Measurements from ENCODE around the gene ABCF2.

Gene ABCF2

GRCh38 chr7:151191544-151191943 is 35.5 kb downstream of the ABCF2 start:
- DNase-seq, result no peak

DNA sequence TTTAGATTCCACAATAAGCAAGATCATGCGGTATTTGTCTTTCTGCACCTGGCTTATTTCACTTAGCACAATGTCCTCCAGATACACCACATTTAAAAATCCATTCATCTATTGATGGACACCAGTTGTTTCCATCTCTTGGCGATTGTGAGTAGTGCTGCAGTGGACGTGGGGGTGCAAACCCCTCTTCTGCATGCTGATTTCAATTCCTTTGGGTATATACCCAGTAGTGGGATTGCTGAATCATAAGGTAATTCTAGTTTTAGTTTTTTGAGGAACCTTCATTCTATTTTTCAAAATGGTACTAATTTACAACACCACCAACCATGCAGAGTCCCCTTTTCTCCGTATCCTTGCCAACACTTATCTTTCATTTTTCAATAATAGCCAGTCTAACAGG is 38.0 kb downstream of the ABCF2 start:
- no peak for DNase-seq

DNA sequence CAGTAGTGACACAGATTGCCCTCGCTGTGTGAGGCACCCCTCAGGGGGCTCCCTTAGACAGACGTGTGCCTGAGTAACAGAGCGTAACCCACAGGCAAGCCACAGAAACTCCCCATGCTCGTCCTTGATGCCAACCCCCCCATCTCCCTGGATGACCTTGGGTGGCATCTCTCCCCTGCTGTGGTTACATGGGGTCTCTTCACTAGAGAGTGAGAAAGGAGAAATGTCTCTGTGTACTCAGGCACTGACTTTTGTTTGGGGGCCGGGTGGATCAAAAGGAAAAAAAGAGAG is 38.8 kb downstream of the ABCF2 start:
- no peak for DNase-seq

DNA sequence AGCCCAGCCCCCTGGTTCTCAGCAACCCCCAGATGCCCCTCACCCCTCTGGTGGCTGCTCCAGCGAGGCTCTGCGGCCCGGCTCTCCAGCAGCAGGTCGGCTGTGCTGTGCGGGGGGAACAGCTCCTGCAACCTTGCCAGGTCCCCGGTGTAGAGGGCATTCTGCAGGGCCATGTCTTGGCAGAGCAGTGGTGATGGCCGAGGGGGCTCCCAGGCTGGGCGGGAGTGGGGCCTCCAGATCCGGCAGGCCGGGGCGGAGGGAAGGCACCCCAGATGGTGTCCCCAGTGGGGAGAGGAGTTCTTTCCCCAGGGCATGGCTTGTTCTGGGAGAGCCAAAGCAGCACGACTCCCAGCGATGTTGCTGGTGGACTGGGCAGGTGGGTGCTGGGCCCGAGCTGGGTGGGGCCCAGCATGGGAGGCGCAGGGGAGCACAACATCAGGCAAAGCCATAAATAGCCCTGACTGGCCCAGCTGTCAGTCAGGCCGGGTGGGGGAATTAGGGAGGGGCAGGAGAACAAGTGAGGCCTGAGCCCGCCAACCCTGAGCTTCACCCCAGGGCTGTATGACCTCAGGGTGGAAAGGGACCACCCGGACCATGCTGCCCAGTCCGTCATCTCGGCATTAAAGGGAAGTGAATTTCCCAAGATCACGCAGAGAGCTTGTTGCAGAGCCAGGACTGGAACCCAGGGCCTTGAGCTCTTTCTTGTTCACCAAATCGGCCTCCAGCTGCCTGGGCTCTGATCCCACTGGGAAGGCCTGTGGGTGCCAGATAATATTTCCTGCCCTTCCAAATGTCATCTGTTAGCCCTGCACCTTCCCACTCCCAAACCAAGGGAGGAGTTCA is 39.4 kb downstream of the ABCF2 start:
- DNase-seq, result no peak

GRCh38 chr7:151186640-151187408 is 40.2 kb downstream of the ABCF2 start, which contains the start of gene ASB10:
TSS of gene ASB10 (minus strand) at chr7:151187250. CDS start at chr7:151187130, 120 bp downstream.
- DNase-seq, result no peak

DNA sequence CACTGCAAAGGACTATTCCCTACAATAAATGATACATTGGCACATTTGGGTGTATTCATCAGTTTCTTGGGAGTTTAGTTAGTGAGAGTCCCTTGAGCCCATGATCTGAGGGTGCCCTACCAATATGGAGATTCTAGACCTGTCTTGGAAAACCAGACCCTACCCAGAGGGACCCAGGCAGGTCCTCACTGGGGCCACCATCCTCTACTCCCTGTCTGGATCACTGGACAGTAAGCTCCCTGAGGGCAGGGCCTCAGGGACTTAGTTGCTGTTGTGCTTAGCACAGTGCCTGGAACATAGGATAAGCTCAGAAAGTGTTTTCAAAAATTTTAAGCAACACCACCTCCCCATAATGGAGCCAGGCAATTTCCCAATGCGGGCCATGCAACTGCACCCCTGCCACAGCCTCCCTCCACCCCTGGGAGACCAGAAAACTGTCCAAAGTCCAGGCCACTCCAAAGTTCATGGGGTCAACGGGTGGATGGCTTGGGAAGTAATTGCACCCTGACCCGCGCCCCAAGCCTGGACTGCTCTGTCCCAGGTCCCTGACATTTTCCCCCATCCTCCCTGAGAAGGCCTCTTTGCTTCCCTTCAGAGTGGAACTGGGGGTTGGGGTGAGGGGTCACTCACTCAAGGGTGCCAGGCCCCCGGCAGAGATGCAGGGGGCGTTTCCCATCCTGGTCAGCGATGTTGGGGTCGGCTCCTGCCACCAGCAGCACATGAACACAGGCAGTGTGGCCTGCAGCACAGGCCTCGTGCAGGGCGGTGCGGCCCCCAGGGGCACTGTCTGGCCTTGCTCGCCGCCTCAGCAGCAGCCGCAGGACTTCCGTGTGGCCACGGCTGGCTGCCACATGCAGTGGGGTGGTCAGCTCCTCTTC is 41.0 kb downstream of the ABCF2 start:
- DNase-seq, result no peak

DNA sequence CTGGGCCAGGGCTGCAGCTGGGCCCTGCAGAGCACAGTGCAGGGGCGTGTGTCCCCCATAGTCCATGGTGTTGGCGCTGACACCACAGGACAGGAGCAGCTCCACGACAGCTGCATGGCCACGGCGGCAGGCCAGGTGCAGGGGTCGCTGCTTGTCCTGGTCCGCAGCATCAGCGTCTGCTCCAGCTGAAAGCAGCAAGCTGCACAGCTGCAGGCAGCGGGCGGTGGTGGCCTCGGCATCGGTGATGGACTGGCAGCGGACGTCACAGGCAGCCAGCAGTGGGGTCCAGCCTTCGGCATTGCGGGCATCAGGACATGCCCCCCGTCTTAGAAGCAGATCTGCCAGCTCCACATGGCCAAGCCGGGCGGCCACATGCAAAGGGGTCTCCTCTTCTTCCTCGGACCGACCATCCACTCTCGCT is 46.0 kb downstream of the ABCF2 start:
- no peak for DNase-seq

DNA sequence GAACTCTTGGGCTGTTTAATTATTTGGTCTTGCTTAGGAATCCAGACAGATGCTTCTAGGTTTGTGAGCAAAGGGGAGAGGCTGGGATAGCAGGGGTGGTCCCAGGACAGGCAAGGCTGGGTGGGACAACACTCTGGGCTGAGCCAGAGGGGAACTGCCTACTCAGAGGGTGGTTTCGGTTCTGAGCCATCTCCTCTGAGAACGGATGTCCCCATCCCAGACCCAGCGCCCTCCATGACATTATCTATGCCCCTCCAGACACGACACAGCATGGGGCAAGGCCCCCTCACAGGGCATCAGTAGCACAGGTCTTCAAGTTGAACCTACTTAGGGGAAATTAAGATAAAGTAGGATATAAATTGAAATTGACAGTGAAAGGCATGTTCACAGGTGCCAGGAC is 47.1 kb downstream of the ABCF2 start:
- no peak for DNase-seq

- no peak for DNase-seq
Measured at GRCh38 chr7:151179287-151179860, 47.6 kb downstream of the ABCF2 start.

- DNase-seq, result no peak
Measured at GRCh38 chr7:151178831-151179230, 48.2 kb downstream of the ABCF2 start.

- DNase-seq, result no peak
Measured at GRCh38 chr7:151178236-151178635, 48.8 kb downstream of the ABCF2 start.

DNA sequence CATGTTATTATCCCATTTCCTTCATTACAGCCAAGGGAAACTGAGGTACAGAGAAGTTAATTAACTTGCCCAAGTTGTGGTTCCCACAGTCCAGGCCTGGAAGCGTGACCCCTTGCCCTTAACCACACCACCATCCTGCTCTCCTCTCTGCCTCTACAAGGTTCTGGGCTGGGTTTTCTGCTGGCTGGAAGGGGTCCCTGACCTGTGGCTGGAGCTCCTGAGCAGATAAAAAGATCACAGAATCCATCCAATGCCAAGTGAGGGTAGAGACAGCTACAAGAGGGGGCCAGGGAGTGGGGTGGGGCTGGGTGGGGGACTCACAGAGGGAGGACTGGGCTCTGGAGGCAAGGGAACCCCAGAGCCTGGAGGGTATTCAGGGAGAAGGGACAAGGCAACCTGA is 49.7 kb downstream of the ABCF2 start:
- no peak for DNase-seq

GRCh38 chr7:151176401-151176800 is 50.6 kb downstream of the ABCF2 start:
- DNase-seq, result no peak

GRCh38 chr7:151175793-151176311 is 51.2 kb downstream of the ABCF2 start:
- no peak for DNase-seq

DNA sequence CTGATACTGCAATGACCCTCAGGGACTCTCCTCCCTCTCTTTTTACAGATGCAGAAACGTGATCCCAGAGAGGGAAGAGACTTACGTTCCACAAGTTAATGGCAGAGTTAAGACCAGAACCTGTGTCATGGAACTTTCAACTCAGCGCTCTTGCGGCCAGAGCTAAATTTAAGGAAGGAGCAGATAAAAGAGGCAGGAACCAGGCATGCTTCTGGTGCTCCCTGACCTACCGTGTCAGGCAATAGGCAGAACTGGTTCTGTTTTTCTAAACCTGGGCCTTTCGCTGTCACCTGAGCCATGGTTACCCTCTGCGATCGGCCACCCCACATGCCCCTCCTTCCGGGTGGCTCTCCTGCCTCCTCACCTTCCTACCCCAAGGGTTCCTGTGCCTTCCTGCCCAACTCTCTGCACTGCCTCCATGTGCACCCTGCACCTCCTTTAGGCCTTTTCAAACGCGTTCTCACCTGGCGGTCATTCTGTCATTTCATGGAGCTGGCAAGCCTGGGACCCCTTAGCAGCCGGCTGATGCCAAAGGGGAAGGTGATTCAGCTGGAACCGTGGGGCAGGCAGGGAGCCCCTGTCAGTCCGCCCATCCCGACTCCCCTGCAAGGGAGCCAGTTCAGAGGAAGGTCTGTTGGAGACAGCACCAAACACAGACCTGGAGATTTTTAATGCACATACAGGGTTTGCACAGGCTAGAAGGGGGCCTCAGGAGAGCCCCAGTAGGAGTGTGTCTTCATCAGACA is 51.8 kb downstream of the ABCF2 start:
- no peak for DNase-seq

GRCh38 chr7:151174246-151175046 is 52.6 kb downstream of the ABCF2 start:
- peak; percentile 37 for DNase-seq

GRCh38 chr7:151173386-151174245 is 53.4 kb downstream of the ABCF2 start:
- no peak for DNase-seq

GRCh38 chr7:151172273-151173141 is 54.5 kb downstream of the ABCF2 start:
- peak; percentile 79 for DNase-seq

GRCh38 chr7:151168787-151169162 is 58.2 kb downstream of the ABCF2 start:
- no peak for DNase-seq

All from stimulated activated CD4-positive, alpha-beta T cell treated with anti-CD3 and anti-CD28 coated beads, Interleukin-4, amount 100 ng/mL, for 1 hour (primary cell).